IPS-15b (cell line): ENCODE results near the gene OTUD7B.

Experiments
- H3K27me3 ChIP-seq: one replicate; pipeline ENCODE4 v1.6.1; 2013; ENCODE audit warnings: low read length; ENCODE audit not compliant: control insufficient read depth, insufficient read depth
- H3K36me3 ChIP-seq: one replicate; pipeline ENCODE4 v1.6.1; 2013; ENCODE audit warnings: low read length; ENCODE audit not compliant: control insufficient read depth, insufficient read depth
- H3K4me1 ChIP-seq: one replicate; pipeline ENCODE4 v1.6.1; 2013; ENCODE audit warnings: mild to moderate bottlenecking, low read length; ENCODE audit not compliant: control insufficient read depth, insufficient read depth
- H3K4me3 ChIP-seq: one replicate; pipeline ENCODE4 v1.5.1; 2013; ENCODE audit warnings: low read depth, low read length
- H3K9ac ChIP-seq: one replicate; pipeline ENCODE4 v1.6.1; 2013; ENCODE audit warnings: low read depth, mild to moderate bottlenecking, low read length
- H3K9me3 ChIP-seq: one replicate; pipeline ENCODE4 v1.6.1; 2013; ENCODE audit warnings: mild to moderate bottlenecking, low read length; ENCODE audit not compliant: control insufficient read depth, insufficient read depth

Gene OTUD7B

DNA sequence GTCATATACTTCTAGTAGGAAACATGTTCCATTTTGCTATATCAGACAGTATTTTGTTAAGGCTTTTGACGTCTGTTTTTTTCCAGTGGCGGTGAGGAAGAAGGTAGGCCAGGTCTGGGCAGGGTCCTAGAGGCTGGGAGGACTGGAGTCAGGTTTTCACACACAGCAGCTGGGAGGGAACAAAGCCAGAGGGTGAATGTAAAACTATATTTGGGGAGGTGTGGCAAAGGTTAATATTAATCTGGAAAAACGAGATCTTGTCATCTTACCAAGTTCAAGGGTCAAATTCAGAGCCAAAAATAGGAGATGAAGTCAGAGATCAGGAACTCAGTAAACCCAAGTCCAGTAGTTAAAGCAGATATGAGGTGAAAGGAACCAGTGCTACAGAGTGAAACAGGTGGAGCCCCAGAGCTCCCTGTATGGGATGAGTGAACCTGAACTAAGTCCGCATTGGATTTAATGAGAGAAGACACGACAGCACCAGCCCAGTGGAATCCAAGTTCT is 10.7 kb upstream of the OTUD7B start:
- Histone ChIP-seq H3K27me3 (no peaks in the 10 kb centered on the region), H3K36me3 (no peaks in the 10 kb centered on the region), H3K4me3 (no peak overlapping the region), H3K4me1 (peaks cover 6% of the 10 kb centered on the region), H3K9ac (no peak overlapping the region), H3K9me3 (no peaks in the 10 kb centered on the region)

DNA sequence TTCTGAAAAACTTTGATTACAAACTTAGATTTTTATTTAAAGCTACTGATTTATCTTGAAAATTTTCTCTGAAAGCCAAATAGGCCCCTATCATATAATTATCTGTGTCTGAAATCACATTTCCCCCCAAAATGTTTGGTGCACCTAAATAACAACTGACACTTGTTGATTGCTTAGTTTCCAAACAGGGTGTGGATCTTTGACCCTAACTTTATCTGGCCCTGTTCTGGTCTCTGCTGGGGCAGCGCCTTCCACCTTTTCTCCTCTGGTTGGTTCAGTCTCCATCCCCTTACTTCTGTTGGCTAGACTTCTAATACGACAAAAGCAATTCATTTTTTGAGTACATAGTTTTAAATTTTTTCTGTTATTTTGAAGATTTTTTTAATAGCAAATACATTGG is 10.2 kb upstream of the OTUD7B start:
- H3K27me3 ChIP-seq: no peaks in the 10 kb centered on the region
- H3K4me3 ChIP-seq: no peak overlapping the region
- H3K4me1 ChIP-seq: peaks cover 6% of the 10 kb centered on the region
- no peaks in the 10 kb centered on the region for H3K36me3 ChIP-seq
- no peaks in the 10 kb centered on the region for H3K9me3 ChIP-seq
- H3K9ac ChIP-seq: no peak overlapping the region

DNA sequence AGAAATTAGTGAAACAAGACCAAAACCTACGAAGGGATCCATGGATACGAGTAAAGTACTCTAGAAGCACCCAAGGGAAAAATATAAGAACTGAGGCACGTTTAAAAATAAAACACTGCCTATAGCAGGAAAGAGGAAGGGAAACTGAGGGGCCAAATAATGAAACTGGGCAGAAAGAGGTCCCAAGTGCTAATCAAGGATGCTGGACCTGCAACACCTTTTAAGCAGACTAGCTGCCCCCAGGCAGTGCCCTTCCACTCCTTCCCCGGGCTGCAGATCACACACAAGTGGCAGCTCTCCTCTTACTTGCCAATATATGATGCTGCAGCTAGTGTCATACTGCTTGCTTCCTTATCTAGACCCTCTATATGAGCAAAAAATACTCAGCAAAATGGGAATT is 7.6 kb upstream of the OTUD7B start:
- H3K9me3 ChIP-seq: no peaks in the 10 kb centered on the region
- peaks cover 6% of the 10 kb centered on the region for H3K4me1 ChIP-seq

DNA sequence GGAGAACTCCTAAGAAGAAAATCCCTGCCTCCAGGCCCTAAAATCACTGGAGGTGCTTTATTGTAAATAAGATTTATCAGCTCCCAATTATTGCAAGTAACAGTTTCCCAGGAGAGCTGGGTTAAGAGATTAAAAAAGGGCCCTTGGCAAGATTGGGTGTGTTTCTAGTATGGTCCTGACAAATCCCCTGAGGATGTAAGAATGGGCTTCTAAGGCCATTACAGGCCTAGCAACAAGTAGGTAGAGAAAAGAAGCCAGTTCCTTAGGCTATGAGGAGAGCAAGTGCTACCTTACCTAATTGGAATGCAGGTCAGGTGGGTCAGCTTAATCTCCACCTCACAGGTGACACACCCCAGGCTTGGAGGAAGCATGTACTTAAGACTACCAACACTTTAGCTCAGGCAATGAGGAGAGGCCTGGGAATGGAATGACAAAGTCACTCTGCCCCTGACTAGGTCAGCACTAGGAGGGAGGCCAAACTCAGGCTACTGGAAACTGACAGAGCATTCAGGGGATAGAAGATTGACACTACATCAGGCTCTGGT is 6.8 kb upstream of the OTUD7B start:
- H3K4me1 ChIP-seq: peaks cover 6% of the 10 kb centered on the region
- no peak overlapping the region for H3K4me3 ChIP-seq
- H3K9ac ChIP-seq: no peak overlapping the region
- H3K27me3 ChIP-seq: no peaks in the 10 kb centered on the region
- H3K36me3 ChIP-seq: no peaks in the 10 kb centered on the region
- no peaks in the 10 kb centered on the region for H3K9me3 ChIP-seq

More for the DNA sequence above, 7.6 kb upstream of the OTUD7B start:
- Histone ChIP-seq H3K27me3 (no peaks in the 10 kb centered on the region), H3K4me3 (no peak overlapping the region), H3K36me3 (no peaks in the 10 kb centered on the region), H3K9ac (no peak overlapping the region)

DNA sequence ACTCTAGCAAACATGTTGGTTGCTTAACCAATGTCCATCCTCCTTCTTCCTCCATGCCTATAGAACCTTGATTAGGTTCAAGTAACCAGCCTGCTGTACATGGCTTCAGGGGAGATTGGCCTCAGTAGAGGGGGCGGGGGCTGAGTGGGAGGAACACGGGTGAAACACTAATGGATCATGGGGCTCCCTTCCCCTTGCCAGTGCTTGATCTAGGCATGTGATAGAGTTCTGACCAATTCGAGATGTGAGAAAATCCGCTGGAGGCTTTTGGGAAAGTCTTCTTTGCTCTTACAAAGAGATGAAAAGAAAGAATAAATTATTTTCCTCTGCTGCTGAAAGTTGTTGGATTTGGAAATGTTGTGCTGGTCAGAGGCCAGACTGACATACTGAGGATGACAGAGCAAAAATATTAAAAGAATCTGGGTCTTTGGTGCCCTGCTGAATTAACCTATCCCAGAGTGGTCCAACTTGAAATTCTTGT is 5.2 kb upstream of the OTUD7B start:
- Histone ChIP-seq H3K27me3 (no peaks in the 10 kb centered on the region), H3K9ac (no peak overlapping the region), H3K4me3 (no peak overlapping the region), H3K4me1 (peaks cover 6% of the 10 kb centered on the region), H3K9me3 (no peaks in the 10 kb centered on the region), H3K36me3 (no peaks in the 10 kb centered on the region)

- Histone ChIP-seq H3K9me3 (no peaks in the 10 kb centered on the region), H3K9ac (no peak overlapping the region)
Observed at GRCh38 chr1:150012611-150013010, 2.1 kb upstream of the OTUD7B start.

DNA sequence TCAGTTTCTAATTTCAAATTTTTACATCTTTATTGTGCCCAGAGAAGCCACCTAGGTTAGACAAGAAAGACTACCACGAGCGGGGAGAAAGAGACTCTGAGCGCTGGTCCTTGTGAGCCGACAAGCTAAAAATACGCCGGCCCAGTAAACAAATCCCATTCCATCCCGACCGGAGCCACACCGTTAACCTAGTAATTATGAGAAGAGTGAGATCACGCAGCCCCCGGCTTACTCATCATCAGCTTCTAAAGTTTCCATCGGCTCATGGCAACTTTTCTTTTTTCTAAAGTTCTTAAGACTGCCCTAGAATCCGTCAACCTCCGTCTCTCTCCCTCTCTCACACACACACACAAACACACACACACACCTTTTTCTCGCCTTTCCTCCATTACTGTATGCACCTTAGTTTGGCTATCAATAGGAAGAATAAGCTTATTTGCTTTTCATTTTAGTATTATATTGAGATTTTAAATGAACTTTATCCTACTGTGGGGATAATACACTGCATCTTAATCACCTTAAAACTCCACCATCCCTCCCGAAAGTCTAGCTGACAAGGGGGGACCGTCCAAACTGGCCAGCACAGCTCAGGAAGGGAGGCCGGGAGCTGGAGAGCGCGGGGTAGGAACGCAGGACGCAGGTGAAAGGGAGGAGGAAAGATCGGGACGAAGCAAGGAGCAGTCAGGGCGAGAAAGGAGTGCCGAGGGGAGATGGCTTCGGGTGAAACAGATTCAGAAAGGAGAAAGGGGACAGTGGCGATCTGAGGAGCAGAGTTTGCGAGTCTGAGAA is 728 bp downstream of the OTUD7B start:
- Histone ChIP-seq H3K27me3 (no peaks in the 10 kb centered on the region), H3K4me1 (peaks cover 10% of the 10 kb centered on the region), H3K9me3 (no peaks in the 10 kb centered on the region), H3K9ac (peak overlapping the region; percentile 90), H3K4me3 (peak overlapping the region; percentile 86), H3K36me3 (no peaks in the 10 kb centered on the region)

More at GRCh38 chr1:150012611-150013010, 2.1 kb upstream of the OTUD7B start:
- Histone ChIP-seq H3K4me1 (peaks cover 14% of the 10 kb centered on the region), H3K4me3 (no peak overlapping the region), H3K27me3 (no peaks in the 10 kb centered on the region), H3K36me3 (no peaks in the 10 kb centered on the region)

DNA sequence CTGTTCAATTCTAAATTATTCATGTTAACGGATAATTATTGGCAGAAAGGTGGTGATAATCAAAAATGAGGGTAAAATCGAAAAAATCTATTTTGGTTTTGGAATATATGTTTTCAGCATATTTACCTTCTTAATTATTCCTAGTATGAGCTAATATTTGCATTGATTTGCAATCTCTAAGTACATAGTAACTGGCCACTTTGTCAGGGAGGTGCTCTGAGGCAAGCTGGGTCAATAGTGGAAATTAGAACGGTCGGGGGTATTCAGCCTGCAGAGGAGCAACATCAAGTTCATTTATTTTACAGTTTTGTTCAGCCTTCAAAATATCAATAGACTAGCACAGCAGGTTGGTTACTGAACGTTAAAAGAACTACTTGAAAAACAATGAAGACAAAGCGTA is 1.8 kb downstream of the OTUD7B start:
- Histone ChIP-seq H3K36me3 (no peaks in the 10 kb centered on the region), H3K4me1 (peaks cover 10% of the 10 kb centered on the region), H3K9ac (no peak overlapping the region), H3K4me3 (peak overlapping the region; percentile 86), H3K27me3 (no peaks in the 10 kb centered on the region), H3K9me3 (no peaks in the 10 kb centered on the region)

- Histone ChIP-seq H3K9ac (no peak overlapping the region), H3K9me3 (no peaks in the 10 kb centered on the region), H3K4me1 (peaks cover 10% of the 10 kb centered on the region), H3K4me3 (no peak overlapping the region), H3K27me3 (no peaks in the 10 kb centered on the region), H3K36me3 (no peaks in the 10 kb centered on the region)
Observed at GRCh38 chr1:150006881-150007421, 3.6 kb downstream of the OTUD7B start.

DNA sequence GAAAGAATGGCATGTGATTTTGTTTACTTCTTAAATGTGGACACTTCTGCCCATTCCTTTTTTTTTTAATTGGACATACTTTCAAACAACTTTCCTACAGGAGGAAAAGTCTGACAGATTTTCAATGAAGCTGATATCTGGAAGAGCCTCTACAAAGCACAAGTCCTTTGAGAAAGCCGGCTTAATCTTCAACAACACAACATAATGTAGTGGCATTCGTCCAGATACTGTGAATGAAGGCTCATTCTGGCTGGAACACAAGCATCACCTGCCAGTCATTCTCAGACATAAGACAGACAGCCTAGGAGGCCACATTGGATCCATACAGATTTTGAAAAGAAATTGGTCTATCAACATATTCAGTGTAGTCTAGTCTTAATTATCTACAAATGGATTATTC is 4.9 kb downstream of the OTUD7B start:
- no peak overlapping the region for H3K4me3 ChIP-seq
- peaks cover 10% of the 10 kb centered on the region for H3K4me1 ChIP-seq
- no peak overlapping the region for H3K9ac ChIP-seq
- no peaks in the 10 kb centered on the region for H3K9me3 ChIP-seq
- H3K27me3 ChIP-seq: no peaks in the 10 kb centered on the region
- H3K36me3 ChIP-seq: no peaks in the 10 kb centered on the region

- Histone ChIP-seq H3K4me1 (peaks cover 10% of the 10 kb centered on the region), H3K36me3 (no peaks in the 10 kb centered on the region), H3K27me3 (no peaks in the 10 kb centered on the region)
Observed at GRCh38 chr1:150003801-150004200, 6.7 kb downstream of the OTUD7B start.

DNA sequence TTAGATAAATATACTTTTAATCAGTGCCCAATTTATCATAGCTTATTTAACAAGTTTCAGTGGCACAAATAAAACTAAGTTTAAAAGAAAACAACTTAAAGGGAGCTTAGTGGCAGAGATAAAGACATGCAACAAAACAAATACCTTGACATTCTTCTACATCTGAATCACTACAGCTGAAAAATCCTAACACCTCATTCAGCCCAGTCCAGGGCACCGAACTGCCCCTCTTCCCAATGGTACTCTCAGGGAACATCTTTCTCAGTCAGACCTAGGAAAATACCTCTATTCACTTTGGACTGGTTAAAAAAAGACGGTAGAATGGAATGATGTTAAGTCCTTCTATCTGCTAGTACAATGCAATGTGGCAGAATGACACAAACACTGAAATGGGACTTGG is 8.3 kb downstream of the OTUD7B start:
- no peak overlapping the region for H3K4me3 ChIP-seq
- H3K36me3 ChIP-seq: no peaks in the 10 kb centered on the region
- no peaks in the 10 kb centered on the region for H3K9me3 ChIP-seq
- H3K4me1 ChIP-seq: no peaks in the 10 kb centered on the region
- no peak overlapping the region for H3K9ac ChIP-seq
- no peaks in the 10 kb centered on the region for H3K27me3 ChIP-seq

More at GRCh38 chr1:150003801-150004200, 6.7 kb downstream of the OTUD7B start:
- Histone ChIP-seq H3K4me3 (no peak overlapping the region), H3K9ac (no peak overlapping the region), H3K9me3 (no peaks in the 10 kb centered on the region)
